WTC11 (cell line): ENCODE data around the gene HHAT.

Experiments used
- ATF1 ChIP-seq: sonication (generic); formaldehyde crosslinking; IDR thresholded peaks from 2 replicates; pipeline ENCODE4 v1.8.1; 2023; ENCODE audit warnings: mild to moderate bottlenecking, moderate library complexity, missing genetic modification reagents
- CREM ChIP-seq: sonication (generic); formaldehyde crosslinking; IDR thresholded peaks from 2 replicates; pipeline ENCODE4 v1.8.1; 2022; ENCODE audit warnings: mild to moderate bottlenecking, missing genetic modification reagents, moderate library complexity
- CTCF ChIP-seq: fragments of 200-600 bp; IDR thresholded peaks from 2 replicates; pipeline ENCODE4 v1.8.0; 2022; ENCODE audit warnings: antibody characterized with exemption
- EMX1 ChIP-seq: fragments of 250-450 bp; sonication (Bioruptor Pico); IDR thresholded peaks from 2 replicates; pipeline ENCODE4 v1.8.0; 2021; ENCODE audit warnings: mild to moderate bottlenecking
- IRF1 ChIP-seq: sonication (generic); formaldehyde crosslinking; IDR thresholded peaks from 2 replicates; pipeline ENCODE4 v1.8.0; 2023; ENCODE audit warnings: missing genetic modification reagents
- JUN ChIP-seq: sonication (generic); formaldehyde crosslinking; IDR thresholded peaks from 2 replicates; pipeline ENCODE4 v1.8.0; 2023; ENCODE audit warnings: mild to moderate bottlenecking, missing genetic modification reagents
- SP1 ChIP-seq: sonication (generic); formaldehyde crosslinking; conservative IDR thresholded peaks from 2 replicates; pipeline ENCODE4 v1.8.1; 2022; ENCODE audit warnings: missing genetic modification reagents
- ZNF138 ChIP-seq: sonication (generic); formaldehyde crosslinking; conservative IDR thresholded peaks from 2 replicates; pipeline ENCODE4 v1.8.1; 2022; ENCODE audit warnings: mild to moderate bottlenecking, moderate library complexity, missing genetic modification reagents
- ZNF263 ChIP-seq: sonication (generic); formaldehyde crosslinking; IDR thresholded peaks from 2 replicates; pipeline ENCODE4 v1.8.1; 2022; ENCODE audit warnings: low read depth, mild to moderate bottlenecking, moderate library complexity, missing genetic modification reagents
- ZNF671 ChIP-seq: fragments of 250-450 bp; sonication (Bioruptor Pico); IDR thresholded peaks from 2 replicates; pipeline ENCODE4 v1.8.0; 2021; ENCODE audit warnings: mild to moderate bottlenecking
- TF ChIP-seq, protein P1 (sequence below): sonication (generic); formaldehyde crosslinking; IDR thresholded peaks from 2 replicates; pipeline ENCODE4 v1.8.0; 2022; ENCODE audit warnings: mild to moderate bottlenecking, missing genetic modification reagents

GRCh38 chr1:210441028-210441427, 112.3 kb downstream of the HHAT start:
- TF ChIP-seq ZNF263 (CRISPR knock-in tag) (no peak), CREM (CRISPR knock-in tag) (no peak), ZNF671 (CRISPR knock-in tag) (no peak), CTCF (no peak), SP1 (CRISPR knock-in tag) (no peak), IRF1 (CRISPR knock-in tag) (no peak), EMX1 (CRISPR knock-in tag) (no peak), ZNF138 (CRISPR knock-in tag) (no peak), ATF1 (no peak), JUN (CRISPR knock-in tag) (no peak)
- TF ChIP-seq, protein P1, sequence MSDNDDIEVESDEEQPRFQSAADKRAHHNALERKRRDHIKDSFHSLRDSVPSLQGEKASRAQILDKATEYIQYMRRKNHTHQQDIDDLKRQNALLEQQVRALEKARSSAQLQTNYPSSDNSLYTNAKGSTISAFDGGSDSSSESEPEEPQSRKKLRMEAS (CRISPR knock-in tag): no peak
